HUES64 (cell line): ENCODE measurements around the gene VAMP1.
"Not testable (repeated sequence)": the region's sequence is repeated elsewhere in the genome, so short reads cannot be mapped to it uniquely, and the experiment has no call there.

Experiments used
- H3K27ac ChIP-seq: 2 replicates; pipeline ENCODE4 v1.7.0; 2013; ENCODE audit warnings: low read depth, low read length, inconsistent platforms
- H3K27me3 ChIP-seq: 2 replicates; pipeline ENCODE4 v1.6.1; 2013; ENCODE audit warnings: mild to moderate bottlenecking, low read length; ENCODE audit not compliant: insufficient read depth
- H3K36me3 ChIP-seq: 2 replicates; pipeline ENCODE4 v1.6.1; 2013; ENCODE audit warnings: mild to moderate bottlenecking, low read length; ENCODE audit not compliant: insufficient read depth
- H3K4me1 ChIP-seq: 2 replicates; pipeline ENCODE4 v1.6.1; 2013; ENCODE audit warnings: mild to moderate bottlenecking, low read length, moderate library complexity; ENCODE audit not compliant: insufficient read depth
- H3K4me3 ChIP-seq: 2 replicates; pipeline ENCODE4 v1.5.1; 2013; ENCODE audit warnings: mild to moderate bottlenecking, low read length, moderate library complexity
- H3K9ac ChIP-seq: 2 replicates; pipeline ENCODE4 v1.6.1; 2013; ENCODE audit warnings: mild to moderate bottlenecking, low read depth, low read length
- H3K9me3 ChIP-seq: 2 replicates; pipeline ENCODE4 v1.6.1; 2013; ENCODE audit warnings: low read depth, low read length; ENCODE audit not compliant: insufficient read depth
- WGBS: fragments of 150-250, 120-280 bp; methylation state at CpG from one replicate; pipeline ENCODE4 v1.1.7; 2013; ENCODE audit warnings: missing lambda C conversion rate; 5-methylcytosine and 5-hydroxymethylcytosine counted together

The VAMP1 gene

GRCh38 chr12:6432991-6433390 lies 37.5 kb downstream of the VAMP1 start:
- peaks cover 7% of the 10 kb centered on the region for H3K4me1 ChIP-seq
- no peak overlapping the region for H3K9ac ChIP-seq
- no peaks in the 10 kb centered on the region for H3K36me3 ChIP-seq
- 93% methylated on average over 4 of the region's 5 CpGs for WGBS
- H3K27me3 ChIP-seq, result no peaks in the 10 kb centered on the region
- no peak overlapping the region for H3K27ac ChIP-seq
- H3K4me3 ChIP-seq, result no peak overlapping the region
- no peaks in the 10 kb centered on the region for H3K9me3 ChIP-seq

GRCh38 chr12:6430124-6430989 lies 40.1 kb downstream of the VAMP1 start:
- Histone ChIP-seq H3K4me3 (no peak overlapping the region), H3K9me3 (no peaks in the 10 kb centered on the region), H3K4me1 (peaks cover 7% of the 10 kb centered on the region), H3K27ac (no peak overlapping the region), H3K9ac (no peak overlapping the region), H3K27me3 (no peaks in the 10 kb centered on the region), H3K36me3 (no peaks in the 10 kb centered on the region)
- WGBS, result 93% methylated on average over 17 of the region's 19 CpGs

- Histone ChIP-seq H3K4me3 (no peak overlapping the region), H3K9ac (no peak overlapping the region), H3K4me1 (peaks cover 3% of the 10 kb centered on the region; the same call in 1 of the 2 replicates)
Measured at GRCh38 chr12:6428326-6428725, 42.2 kb downstream of the VAMP1 start.

GRCh38 chr12:6427796-6428195 lies 42.7 kb downstream of the VAMP1 start:
- not testable (repeated sequence) for H3K27me3 ChIP-seq, H3K4me3 ChIP-seq, H3K4me1 ChIP-seq, H3K9me3 ChIP-seq, H3K27ac ChIP-seq, H3K9ac ChIP-seq, H3K36me3 ChIP-seq
- 96% methylated on average over 9 of the region's 10 CpGs for WGBS

More at GRCh38 chr12:6428326-6428725, 42.2 kb downstream of the VAMP1 start:
- Histone ChIP-seq H3K36me3 (no peaks in the 10 kb centered on the region), H3K27ac (no peak overlapping the region), H3K9me3 (no peaks in the 10 kb centered on the region), H3K27me3 (no peaks in the 10 kb centered on the region)
- 94% methylated on average over 3 of the region's 3 CpGs for WGBS

- Histone ChIP-seq H3K4me1 (peaks cover 3% of the 10 kb centered on the region; the same call in 1 of the 2 replicates), H3K27me3 (no peaks in the 10 kb centered on the region), H3K36me3 (no peaks in the 10 kb centered on the region), H3K27ac (no peak overlapping the region), H3K9me3 (no peaks in the 10 kb centered on the region), H3K9ac (no peak overlapping the region), H3K4me3 (no peak overlapping the region)
- WGBS, result 94% methylated on average over 14 of the region's 14 CpGs
Measured at GRCh38 chr12:6426882-6427671, 43.4 kb downstream of the VAMP1 start.

GRCh38 chr12:6425590-6426531 lies 44.6 kb downstream of the VAMP1 start:
- H3K27me3 ChIP-seq, result no peaks in the 10 kb centered on the region
- H3K9ac ChIP-seq, result no peak overlapping the region
- H3K36me3 ChIP-seq, result no peaks in the 10 kb centered on the region
- WGBS, result 95% methylated on average over 23 of the region's 23 CpGs
- 0 out of 2 replicates have a peak, but pooled peaks cover 3% of the 10 kb centered on the region for H3K4me1 ChIP-seq
- no peaks in the 10 kb centered on the region for H3K9me3 ChIP-seq
- no peak overlapping the region for H3K4me3 ChIP-seq
- no peak overlapping the region for H3K27ac ChIP-seq

- Histone ChIP-seq H3K36me3 (no peaks in the 10 kb centered on the region), H3K9ac (no peak overlapping the region), H3K27ac (no peak overlapping the region), H3K9me3 (no peaks in the 10 kb centered on the region), H3K4me3 (no peak overlapping the region), H3K4me1 (0 out of 2 replicates have a peak, but pooled peaks cover 3% of the 10 kb centered on the region), H3K27me3 (no peaks in the 10 kb centered on the region)
- WGBS, result 91% methylated on average over 8 of the region's 8 CpGs
Measured at GRCh38 chr12:6424866-6425265, 45.6 kb downstream of the VAMP1 start.

GRCh38 chr12:6424008-6424347 lies 46.5 kb downstream of the VAMP1 start:
- 80% methylated on average over 6 of the region's 6 CpGs for WGBS
- Histone ChIP-seq H3K9me3 (no peaks in the 10 kb centered on the region), H3K4me3 (no peak overlapping the region), H3K4me1 (0 out of 2 replicates have a peak, but pooled peaks cover 3% of the 10 kb centered on the region), H3K27me3 (no peaks in the 10 kb centered on the region), H3K36me3 (no peaks in the 10 kb centered on the region), H3K9ac (no peak overlapping the region), H3K27ac (no peak overlapping the region)

GRCh38 chr12:6423267-6424007 lies 47.0 kb downstream of the VAMP1 start:
- no peaks in the 10 kb centered on the region for H3K27me3 ChIP-seq
- WGBS, result 22% methylated on average over 9 of the region's 9 CpGs
- H3K4me3 ChIP-seq, result no peak overlapping the region
- H3K4me1 ChIP-seq, result 0 out of 2 replicates have a peak, but pooled peaks cover 3% of the 10 kb centered on the region
- H3K9me3 ChIP-seq, result no peaks in the 10 kb centered on the region
- no peak overlapping the region for H3K9ac ChIP-seq
- H3K27ac ChIP-seq, result no peak overlapping the region
- no peaks in the 10 kb centered on the region for H3K36me3 ChIP-seq

GRCh38 chr12:6420364-6420763 lies 50.1 kb downstream of the VAMP1 start:
- Histone ChIP-seq H3K9me3 (no peaks in the 10 kb centered on the region), H3K9ac (no peak overlapping the region), H3K27ac (no peak overlapping the region), H3K36me3 (no peaks in the 10 kb centered on the region), H3K4me1 (0 out of 2 replicates have a peak, but pooled peaks cover 3% of the 10 kb centered on the region), H3K27me3 (no peaks in the 10 kb centered on the region), H3K4me3 (no peak overlapping the region)
- 88% methylated on average over 4 of the region's 4 CpGs for WGBS
